ENCODE results near the gene CFAP161.

Gene CFAP161

GRCh38 chr15:81197688-81198281 is 63.7 kb downstream of the CFAP161 start:
- H3K4me2 ChIP-seq (ENCODE audit: low read length) = no peak overlapping the region
- H2BK120ac ChIP-seq (ENCODE audit: insufficient read depth, low read length, poor library complexity) = no peak overlapping the region
- no peaks in the 10 kb centered on the region for H3K36me3 ChIP-seq (ENCODE audit: control insufficient read depth in 1 of 2, insufficient read depth in 2 of 2, low read length in 2 of 2)
- no peak overlapping the region for H3K9ac ChIP-seq (ENCODE audit: low read length)
- no peak overlapping the region for H3K14ac ChIP-seq (ENCODE audit: low read length)
- no peak overlapping the region for H3K23ac ChIP-seq (ENCODE audit: low read length)
- H2AK5ac ChIP-seq (ENCODE audit: low read length) = no peak overlapping the region
- no peak overlapping the region for H3K18ac ChIP-seq (ENCODE audit: low read length)
- H3K27me3 ChIP-seq (ENCODE audit: insufficient read depth, low read length) = no peaks in the 10 kb centered on the region
- H3K4ac ChIP-seq (ENCODE audit: low read depth, low read length) = no peak overlapping the region
- no peaks in the 10 kb centered on the region for H3K79me1 ChIP-seq (ENCODE audit: low read length)
- WGBS (ENCODE audit: extremely low coverage, insufficient coverage, insufficient read length) = no CpG with 5 or more reads among the region's 7 CpGs
- H4K12ac ChIP-seq (ENCODE audit: low read depth, low read length) = no peak overlapping the region
- no peak overlapping the region for H4K8ac ChIP-seq (ENCODE audit: low read depth, low read length)
- H3K9me3 ChIP-seq (ENCODE audit: insufficient read depth, low read depth, low read length) = no peaks in the 10 kb centered on the region
- no peak overlapping the region for H2AFZ ChIP-seq (ENCODE audit: insufficient read depth, low read length, poor library complexity)
- no peaks in the 10 kb centered on the region for H3K79me2 ChIP-seq (ENCODE audit: control insufficient read depth, insufficient read depth, low read length, poor library complexity)
- no peak overlapping the region for H2BK12ac ChIP-seq (ENCODE audit: low read length)
- H4K91ac ChIP-seq (ENCODE audit: low read depth, low read length) = no peak overlapping the region
- H3K4me3 ChIP-seq (ENCODE audit: low read depth, low read length) = no peak overlapping the region
- no peak overlapping the region for H3K27ac ChIP-seq (ENCODE audit: low read depth, low read length)
- DNase-seq = no peak
- no peak overlapping the region for H2BK5ac ChIP-seq (ENCODE audit: low read depth, low read length, poor library complexity)
- H3K4me1 ChIP-seq (ENCODE audit: control insufficient read depth in 1 of 2, insufficient read depth in 2 of 2, low read length in 2 of 2) = no peaks in the 10 kb centered on the region

Data from trophoblast cell (in vitro differentiated cells and primary cell).